Stimulated activated CD8-positive, alpha-beta memory T cell treated with anti-CD3 and anti-CD28 coated beads, Interleukin-12 subunit alpha, Interleukin-12 subunit beta, amount 100 ng/mL, for 4 hours (primary cell): ENCODE measurements around the gene COX6A2.

Experiments used
- DNase-seq: peaks from one replicate; pipeline ENCODE4 v3.0.0-alpha.2; 2020; ENCODE audit warnings: low read depth

Gene COX6A2

DNA sequence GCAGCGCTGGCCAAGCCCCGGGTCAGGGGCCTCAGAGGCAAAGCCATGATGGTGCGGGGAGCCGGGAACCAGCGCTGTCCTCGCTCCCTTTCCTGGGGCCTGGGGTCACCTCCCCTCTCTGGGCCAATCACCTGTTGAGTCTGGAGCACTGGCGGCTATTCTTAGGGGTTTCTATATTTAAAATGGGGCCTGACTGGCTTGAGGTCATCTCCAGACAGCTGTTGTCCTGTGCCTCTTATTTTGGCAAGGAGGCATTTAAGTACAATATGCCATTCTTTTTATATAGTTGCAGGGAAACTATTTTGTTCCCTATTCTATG, at the start of gene COX6A2:
Gene COX6A2 (minus strand): TSS at position 82 of the 319 bp plus-strand sequence. CDS start 35 bp downstream, at position 47.
- DNase-seq: no peak

DNA sequence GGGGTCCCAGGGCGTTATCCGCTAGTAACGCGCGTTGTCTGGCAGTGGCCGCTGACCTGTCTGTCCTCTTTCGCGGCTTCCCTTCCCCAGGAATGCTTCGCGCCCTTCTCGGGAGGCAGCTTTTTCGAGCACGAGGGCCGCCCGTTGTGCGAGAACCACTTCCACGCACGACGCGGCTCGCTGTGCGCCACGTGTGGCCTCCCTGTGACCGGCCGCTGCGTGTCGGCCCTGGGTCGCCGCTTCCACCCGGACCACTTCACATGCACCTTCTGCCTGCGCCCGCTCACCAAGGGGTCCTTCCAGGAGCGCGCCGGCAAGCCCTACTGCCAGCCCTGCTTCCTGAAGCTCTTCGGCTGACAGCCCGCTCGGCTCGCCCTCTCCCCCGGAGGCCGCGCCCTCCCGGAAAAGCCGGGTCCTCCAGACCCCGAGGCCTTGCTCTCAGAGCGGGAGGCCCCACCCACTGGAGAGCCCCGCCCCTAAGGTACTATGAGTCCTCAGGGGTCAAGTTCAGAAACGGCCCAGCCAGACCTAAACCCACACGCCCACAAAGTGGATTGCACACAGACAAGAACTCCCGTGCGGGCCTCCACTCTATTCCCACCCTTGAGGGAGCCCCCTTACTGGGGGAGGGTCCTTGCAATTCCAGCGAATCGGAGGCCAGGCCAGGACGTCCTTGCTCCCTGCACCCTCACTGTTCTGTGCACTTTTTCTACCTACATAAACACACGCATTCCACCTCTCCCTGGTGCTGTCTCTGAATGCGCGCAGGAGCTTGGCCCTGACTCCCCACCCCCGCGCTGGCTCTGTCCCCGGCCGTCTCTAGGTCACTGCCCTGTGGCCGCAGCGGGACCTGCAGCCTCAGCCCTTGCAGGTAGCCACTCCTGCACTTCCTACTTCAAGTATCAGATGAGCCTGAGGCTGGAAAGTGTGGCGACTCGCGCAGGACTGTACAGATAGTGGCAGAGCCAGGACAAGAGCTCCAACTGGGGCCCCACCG, 49.4 kb upstream of the COX6A2 start:
- DNase-seq: peak; percentile 15

DNA sequence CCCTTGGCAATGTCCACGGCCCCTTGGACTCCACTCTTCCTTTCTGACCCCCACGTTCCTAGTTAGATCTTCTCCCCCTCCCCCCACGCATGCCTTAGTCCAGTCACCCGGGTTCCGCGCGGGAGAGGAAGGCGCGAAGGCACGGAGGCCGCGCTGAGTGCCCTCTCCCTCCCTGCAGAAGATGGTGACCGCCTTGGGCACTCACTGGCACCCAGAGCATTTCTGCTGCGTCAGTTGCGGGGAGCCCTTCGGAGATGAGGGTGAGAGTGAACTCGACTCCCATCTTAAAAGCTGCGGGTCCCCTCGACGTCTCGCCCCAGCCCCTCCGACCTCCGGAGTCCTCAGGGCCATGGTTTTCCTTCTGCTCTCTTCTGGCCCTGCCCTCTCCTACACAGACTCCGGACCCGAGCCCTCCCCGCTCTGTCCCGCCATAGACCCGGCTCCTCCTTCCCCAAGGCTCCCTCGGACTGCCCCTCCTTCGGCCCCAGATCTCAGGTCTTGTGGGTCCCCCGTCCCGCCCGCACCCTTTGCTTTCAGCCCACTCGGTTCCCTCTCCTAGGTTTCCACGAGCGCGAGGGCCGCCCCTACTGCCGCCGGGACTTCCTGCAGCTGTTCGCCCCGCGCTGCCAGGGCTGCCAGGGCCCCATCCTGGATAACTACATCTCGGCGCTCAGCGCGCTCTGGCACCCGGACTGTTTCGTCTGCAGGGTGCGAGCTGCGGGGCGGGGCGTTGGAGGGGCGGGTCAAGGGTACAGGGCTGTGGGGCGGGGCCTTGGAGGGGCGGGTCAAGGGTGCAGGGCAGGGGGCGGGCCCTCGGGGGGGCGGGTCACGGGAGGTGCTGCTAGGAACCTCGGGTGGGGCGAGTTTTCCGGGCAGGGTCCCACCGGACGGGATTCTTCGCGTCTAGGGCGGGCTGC, 48.4 kb upstream of the COX6A2 start:
- peak; percentile 75 for DNase-seq

DNA sequence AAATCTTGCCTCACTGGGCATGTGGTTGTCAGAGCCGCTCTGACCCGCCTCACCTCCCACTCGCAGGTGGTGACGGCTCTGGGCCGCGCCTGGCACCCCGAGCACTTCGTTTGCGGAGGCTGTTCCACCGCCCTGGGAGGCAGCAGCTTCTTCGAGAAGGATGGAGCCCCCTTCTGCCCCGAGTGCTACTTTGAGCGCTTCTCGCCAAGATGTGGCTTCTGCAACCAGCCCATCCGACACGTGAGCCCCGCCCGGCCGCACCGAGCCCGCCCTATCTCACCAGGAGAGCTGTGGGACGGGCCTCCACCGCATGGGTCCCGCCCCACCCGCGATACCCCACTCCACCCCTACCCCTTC, 47.8 kb upstream of the COX6A2 start:
- no peak for DNase-seq

DNA sequence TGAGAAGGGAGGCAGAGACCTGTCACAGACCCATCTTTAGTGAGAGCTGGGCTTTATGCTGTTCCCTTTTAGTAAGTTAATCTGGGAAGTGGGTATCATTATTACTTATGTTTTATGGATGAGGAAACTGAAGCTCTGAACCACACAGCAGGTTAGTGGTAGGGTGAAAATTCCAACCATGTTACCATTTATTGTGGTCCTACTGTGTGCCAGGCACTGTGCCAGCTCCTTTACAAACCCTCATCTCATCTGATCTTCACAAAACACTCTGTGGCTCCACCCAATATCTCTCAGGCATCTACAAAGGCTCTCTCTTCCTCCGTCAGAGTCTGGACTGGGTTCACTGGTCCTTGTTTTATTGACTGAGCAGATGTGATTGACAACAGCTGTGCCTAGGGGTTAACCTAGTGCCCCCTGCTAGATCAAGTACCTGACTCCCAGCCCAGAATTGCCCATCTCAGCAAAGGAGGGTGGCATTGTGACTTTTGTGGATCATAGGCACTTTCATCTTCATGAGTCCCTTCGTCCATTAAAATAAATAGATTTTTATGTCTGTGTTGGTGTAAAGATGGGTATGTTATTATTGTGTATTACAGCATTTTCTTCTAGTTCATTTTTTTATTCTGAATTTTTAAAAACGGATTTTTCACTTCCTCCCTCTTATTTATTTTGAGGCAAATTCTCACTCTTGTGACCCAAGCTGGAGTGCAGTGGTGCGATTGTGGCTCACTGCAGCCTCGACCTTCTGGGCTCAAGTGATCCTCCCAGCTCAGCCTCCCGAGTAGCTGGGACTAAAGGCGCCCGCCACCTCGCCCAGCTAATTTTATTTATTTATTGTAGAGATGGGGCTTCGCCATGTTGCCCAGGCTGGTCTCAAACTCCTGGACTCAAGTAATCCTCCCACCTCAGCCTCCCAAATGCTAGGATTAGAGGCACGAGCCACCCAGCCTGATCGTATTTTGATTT, 46.9 kb upstream of the COX6A2 start:
- DNase-seq: no peak

DNA sequence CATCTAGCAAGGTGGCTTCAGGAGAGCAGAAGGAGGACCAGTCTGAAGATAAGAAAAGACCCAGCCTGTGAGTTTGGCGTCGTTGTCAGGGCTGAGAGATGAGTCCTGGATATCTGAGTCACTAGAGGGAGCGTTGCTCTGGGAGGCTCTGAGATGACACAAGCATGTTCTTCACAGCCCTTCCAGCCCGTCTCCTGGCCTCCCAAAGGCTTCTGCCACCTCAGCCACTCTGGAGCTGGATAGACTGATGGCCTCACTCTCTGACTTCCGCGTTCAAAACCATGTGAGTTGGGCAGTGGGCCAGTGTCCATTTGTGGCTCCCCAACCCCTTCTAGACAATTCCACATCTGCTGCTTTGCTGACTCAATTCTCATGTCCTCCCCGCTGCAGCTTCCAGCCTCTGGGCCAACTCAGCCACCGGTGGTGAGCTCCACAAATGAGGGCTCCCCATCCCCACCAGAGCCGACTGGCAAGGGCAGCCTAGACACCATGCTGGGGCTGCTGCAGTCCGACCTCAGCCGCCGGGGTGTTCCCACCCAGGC, 46.1 kb upstream of the COX6A2 start:
- no peak for DNase-seq

DNA sequence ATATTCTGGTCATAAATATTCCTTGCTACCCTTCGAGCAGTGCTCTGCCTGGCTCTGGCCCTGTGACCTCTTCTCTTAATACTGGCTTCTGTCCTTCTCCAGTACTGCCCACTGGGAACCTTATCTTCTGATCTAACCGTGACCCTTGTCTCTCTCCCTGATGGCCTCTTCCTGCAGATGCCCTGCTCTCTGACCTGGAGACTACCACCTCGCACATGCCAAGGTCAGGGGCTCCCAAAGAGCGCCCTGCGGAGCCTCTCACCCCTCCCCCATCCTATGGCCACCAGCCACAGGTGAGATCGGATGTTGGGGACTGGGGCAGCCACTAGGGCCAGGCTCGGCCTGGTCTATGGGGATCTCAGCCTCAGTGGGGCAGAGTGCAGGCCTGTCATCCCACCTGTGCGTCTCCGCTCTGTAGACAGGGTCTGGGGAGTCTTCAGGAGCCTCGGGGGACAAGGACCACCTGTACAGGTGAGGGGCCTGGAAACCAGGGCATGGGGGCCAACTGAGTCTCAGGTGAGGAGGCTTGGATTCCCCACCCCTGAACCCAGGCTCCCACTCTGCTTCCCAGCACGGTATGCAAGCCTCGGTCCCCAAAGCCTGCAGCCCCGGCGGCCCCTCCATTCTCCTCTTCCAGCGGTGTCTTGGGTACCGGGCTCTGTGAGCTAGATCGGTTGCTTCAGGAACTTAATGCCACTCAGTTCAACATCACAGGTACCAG, 45.3 kb upstream of the COX6A2 start:
- DNase-seq: no peak

DNA sequence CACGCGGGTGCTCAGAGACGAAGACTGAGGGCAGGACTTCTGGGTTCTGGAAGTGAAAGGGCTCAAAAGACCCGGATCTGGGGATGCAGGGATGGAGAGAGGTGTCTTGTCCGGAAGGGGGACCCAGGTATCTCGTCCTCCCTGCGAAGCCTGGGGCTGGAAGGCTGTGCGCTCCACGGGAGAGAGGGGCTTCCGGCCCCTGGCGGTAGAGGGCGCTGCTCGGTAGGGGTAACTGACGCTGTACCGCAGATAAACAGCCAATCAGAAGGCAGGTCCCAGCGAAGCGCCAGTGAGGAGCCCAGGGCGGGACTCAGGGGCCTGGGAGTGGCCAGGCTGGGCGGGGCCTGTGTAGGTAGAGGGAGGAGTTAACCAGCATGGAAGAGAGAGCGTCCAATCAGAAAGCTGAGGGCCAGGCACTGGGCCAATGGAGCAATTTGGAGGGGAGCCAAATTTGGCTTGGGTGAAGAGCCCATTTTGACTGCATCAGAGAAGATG, 44.6 kb upstream of the COX6A2 start:
- no peak for DNase-seq

DNA sequence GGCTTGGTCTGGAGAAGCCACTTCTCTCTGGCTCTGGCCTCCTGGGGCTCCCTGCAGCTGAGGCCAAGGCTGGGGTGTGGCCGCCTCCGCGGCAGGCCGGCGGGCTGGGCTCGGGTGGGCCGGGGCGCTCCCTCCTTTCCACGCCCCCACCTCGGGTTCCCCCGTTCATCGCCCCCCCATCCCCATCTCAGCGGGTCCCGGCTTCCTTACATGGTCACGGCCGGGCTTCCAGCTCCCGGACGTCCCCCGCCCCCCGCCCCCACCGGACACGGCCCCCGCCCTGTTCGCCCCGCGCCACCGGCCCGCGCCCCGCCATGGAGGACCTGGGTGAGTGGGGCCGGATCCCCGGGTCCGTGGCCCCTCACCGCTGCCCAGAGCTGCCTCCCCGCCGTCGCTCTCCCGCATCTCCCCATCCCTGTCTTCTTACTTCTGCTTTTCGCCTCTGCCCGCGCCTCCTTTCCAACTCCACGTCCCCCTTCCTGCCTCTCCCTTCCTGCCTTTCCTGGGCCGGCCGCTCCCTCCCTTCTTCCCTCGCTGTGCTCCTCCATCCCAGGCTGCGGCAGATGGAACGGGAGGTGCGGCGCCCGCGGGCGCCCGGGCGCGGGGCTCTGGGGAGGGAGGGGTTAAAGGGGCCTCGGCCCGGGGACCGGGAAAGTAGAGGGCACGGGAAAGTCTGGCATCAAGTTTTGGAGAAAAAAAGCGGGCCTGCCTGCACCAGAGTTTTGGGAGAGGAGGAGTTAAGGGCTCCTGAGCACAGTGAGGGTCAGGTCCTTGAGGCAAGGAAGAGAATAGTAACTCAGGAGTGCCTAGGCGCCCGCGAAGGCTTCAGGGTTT, 43.9 kb upstream of the COX6A2 start, which contains the start of gene TGFB1I1:
Gene TGFB1I1 (plus strand): TSS at position 278 of the 834 bp plus-strand sequence. CDS start 37 bp downstream, at position 315.
- no peak for DNase-seq

DNA sequence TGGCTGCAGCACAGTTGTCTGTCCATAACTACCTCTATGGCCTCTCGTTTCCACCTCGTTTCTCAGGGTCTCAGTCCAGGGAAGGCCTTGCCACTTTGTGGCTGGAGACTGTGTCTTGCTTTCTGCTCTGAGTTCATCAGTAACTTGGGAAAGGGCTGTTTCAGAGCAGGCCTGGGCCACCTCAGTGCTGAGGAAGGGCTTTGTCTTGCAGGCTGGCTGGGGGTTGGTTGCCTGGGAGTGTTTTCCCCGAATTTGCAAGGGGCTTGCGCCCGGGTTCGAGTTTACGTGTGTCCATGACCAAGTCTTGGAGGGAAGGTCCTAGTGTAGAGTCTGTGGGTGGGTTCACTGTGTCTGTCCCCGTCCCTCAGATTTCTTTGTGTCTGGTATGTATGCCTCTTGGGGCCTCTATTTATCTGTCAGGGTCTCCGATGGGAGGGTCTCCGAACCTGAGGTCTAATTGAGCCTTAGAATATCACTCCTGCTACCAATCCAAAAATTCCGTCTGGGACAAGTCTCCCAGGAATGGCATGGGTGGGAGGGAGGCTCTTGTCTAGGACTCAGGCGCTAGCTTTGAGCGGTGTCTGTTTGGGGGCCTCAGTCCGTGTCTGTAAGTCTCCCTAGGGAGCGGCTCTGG, 43.2 kb upstream of the COX6A2 start:
- no peak for DNase-seq

DNA sequence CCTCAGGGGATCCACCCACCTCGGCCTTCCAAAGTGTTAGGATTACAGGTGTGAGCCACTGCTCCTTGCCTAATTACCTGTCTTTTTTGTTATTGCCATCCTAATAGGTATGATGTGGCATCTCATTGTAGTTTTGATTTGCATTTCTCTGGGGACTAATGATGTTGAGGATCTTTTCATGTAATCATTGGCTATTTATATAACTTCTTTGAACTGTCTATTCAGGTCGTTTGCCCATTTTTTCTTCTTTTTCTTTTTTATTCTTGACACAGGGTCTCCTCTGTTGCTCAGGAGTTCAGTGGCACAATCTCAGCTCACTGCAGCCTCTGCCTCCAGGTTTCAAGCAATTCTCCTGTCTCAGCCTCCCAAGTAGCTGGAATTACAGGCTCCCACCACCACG, 42.5 kb upstream of the COX6A2 start:
- DNase-seq: no peak

DNA sequence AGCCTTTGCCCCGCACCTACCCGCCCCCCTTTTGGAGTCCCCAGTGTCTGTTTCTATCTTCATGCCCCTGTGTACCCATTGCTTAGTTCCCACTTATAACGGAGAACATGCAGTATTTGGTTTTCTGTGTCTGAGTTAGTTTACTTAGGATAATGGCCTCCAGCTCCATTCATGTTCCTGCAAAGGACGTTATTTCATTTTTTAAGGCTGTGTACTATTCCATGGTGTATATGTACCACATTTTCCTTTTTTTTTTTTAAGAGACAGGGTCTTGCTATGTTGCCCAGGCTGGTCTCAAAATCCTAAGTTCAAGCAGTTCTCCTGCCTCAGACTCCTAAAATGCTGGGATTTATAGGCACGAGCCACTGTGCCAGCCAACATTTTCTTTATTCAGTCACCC, 39.7 kb upstream of the COX6A2 start:
- no peak for DNase-seq

DNA sequence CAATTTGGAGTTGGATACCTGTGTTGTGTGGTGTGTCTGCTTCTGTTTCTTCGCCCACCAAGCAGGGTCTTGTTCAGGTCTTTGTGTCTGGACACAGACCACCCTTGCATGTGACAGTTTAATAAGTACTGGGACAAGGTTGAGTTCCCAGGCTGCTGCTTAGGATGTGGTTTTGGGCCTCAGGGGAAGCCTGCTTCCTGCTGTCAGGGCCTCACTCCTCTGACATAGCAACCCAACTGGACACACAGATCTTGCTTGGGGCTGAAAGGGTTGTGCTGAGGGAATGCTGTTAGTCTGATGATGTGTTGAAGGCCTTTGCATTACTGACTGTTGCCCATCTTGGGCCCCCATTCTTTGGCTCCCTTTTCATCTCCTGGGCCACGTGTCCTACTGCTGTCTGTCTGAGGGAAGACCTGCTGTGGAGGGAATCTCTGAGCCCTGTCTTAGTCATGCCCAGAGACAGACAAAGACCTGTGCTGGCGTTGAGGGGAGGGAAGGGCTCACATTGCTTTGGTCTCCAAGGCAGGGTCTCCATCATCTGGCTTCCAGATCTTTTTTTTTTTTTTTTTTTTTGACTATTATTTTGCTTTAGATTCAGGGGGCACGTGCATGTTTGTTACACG, 39.1 kb upstream of the COX6A2 start:
- DNase-seq: no peak

DNA sequence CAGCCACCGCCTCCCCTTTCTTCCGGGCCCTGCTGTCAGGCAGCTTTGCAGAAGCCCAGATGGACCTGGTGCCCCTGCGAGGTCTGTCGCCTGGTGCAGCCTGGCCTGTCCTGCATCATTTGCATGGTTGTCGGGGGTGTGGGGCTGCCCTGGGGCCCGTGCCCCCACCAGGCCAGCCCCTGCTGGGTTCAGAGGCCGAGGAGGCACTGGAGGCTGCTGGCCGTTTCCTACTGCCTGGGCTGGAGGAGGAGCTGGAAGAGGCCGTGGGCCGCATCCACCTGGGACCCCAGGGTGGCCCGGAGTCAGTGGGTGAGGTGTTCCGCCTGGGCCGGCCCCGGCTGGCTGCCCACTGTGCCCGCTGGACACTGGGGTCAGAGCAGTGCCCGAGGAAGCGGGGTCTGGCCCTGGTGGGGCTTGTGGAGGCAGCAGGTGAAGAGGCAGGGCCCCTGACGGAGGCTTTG, 38.3 kb upstream of the COX6A2 start:
- no peak for DNase-seq

DNA sequence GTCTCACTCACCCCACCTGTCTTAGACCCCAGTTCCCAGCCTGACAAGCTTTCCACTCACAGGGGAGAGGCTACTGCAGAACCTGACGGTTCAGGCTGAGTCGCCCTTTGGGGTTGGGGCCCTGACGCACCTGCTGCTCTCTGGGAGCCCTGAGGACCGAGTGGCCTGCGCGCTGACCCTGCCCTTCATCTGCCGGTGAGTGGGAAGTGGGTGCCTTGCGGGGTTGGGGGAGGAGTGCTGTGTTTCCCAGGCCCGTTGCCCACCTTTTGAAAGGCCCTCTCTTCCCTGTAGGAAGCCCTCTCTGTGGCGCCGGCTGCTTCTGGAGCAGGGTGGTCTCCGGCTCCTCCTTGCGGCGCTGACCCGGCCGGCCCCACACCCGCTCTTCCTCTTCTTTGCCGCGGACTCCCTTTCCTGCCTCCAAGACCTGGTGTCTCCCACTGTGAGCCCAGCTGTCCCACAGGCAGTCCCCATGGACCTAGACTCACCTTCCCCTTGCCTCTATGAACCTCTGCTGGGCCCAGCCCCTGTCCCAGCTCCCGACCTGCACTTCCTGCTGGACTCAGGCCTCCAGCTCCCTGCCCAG, 37.7 kb upstream of the COX6A2 start:
- no peak for DNase-seq

DNA sequence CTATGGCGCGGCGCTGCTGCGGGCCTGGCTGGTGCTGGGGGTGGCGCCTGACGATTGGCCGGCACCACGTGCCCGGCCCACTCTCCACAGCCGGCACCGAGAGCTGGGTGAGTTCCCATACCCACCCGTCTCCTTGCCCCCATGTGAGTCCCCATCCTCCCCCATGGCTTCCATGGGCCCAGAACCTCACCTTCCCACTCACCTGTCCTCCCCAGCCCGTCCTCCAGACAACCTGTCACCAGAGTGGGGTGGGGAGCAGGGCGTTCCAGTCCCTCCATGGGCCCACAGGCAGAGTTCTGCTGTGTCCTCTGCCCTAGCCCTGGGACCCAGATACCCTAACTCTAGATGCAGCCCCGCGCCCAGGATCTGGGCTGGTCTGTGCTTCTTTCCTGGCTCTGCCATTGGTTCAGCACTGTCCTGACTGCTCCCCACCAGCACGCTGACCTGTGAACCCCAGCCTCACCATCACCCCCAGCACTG, 36.7 kb upstream of the COX6A2 start:
- no peak for DNase-seq

DNA sequence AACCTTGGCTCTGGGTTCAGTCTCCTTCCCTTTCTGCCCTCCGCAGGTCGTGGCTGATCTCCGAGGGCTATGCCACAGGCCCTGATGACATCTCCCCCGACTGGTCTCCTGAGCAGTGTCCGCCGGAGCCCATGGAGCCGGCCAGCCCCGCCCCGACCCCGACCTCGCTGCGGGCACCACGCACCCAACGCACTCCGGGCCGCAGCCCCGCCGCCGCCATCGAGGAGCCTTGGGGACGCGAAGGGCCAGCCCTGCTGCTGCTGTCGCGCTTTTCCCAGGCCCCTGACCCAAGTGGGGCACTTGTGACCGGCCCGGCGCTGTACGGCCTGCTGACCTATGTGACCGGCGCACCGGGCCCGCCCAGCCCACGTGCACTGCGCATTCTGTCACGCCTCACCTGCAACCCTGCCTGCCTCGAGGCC, 36.2 kb upstream of the COX6A2 start:
- no peak for DNase-seq
